HG02588 (cell line): Measurements from ENCODE around the gene PIK3IP1.

Experiments
- ATAC-seq: cut with Tn5 transposase; IDR thresholded peaks from one replicate; pipeline ENCODE4 v1.9.1; 2021; ENCODE audit warnings: mild to moderate bottlenecking, moderate library complexity; ENCODE audit not compliant: unreplicated experiment

The PIK3IP1 gene

GRCh38 chr22:31313366-31314147 is 21.3 kb upstream of the PIK3IP1 start:
- no peak for ATAC-seq

- no peak for ATAC-seq
These were observed 15.9 kb upstream of the PIK3IP1 start for GRCh38 chr22:31308181-31308580.

DNA sequence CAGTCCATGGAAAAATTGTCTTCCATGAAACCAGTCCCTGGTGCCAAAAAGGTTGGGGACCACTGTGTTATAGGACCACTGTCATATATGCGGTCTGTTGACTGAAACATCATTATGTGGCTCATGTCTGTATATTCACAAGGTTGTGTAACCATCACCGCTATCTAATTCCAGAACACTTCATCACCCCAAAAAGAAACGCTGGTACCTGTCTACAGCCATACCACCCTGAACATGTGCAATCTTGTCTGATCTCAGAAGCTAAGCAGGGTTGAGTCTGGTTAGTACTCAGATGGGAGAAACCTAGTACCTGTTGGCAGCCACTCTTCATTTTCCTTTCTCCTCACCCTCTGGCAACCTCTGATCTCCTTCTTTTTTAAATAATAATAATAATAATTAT is 12.9 kb upstream of the PIK3IP1 start:
- no peak for ATAC-seq

- no peak for ATAC-seq
These were observed 10.2 kb upstream of the PIK3IP1 start for GRCh38 chr22:31302537-31302936.

DNA sequence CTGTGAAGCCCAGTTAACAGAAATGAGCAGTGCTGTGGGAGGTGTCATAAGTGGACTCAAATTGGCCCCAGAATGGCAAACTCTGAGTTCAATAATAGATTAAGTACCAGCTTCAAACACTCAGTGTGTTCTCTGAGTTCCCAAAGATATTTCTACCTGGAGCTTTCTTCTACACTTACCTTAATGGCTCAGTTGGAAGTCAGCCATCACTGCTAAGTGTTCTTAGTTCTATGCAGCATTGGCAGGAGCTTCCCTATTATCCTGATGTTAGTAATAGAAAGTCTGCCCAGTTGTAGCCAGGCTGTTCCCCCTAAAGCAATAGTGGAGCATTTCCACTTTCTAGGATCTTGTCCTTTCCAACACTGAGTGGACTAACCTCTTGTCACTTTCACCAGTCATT is 9.7 kb upstream of the PIK3IP1 start:
- ATAC-seq, result no peak

GRCh38 chr22:31300896-31301295 is 8.6 kb upstream of the PIK3IP1 start:
- ATAC-seq, result no peak

- ATAC-seq, result no peak
These were observed 3.8 kb upstream of the PIK3IP1 start for GRCh38 chr22:31295831-31296657.

- no peak for ATAC-seq
These were observed 3.1 kb upstream of the PIK3IP1 start for GRCh38 chr22:31295360-31295759.

GRCh38 chr22:31291481-31292235 is 630 bp downstream of the PIK3IP1 start:
- ATAC-seq, result no peak

DNA sequence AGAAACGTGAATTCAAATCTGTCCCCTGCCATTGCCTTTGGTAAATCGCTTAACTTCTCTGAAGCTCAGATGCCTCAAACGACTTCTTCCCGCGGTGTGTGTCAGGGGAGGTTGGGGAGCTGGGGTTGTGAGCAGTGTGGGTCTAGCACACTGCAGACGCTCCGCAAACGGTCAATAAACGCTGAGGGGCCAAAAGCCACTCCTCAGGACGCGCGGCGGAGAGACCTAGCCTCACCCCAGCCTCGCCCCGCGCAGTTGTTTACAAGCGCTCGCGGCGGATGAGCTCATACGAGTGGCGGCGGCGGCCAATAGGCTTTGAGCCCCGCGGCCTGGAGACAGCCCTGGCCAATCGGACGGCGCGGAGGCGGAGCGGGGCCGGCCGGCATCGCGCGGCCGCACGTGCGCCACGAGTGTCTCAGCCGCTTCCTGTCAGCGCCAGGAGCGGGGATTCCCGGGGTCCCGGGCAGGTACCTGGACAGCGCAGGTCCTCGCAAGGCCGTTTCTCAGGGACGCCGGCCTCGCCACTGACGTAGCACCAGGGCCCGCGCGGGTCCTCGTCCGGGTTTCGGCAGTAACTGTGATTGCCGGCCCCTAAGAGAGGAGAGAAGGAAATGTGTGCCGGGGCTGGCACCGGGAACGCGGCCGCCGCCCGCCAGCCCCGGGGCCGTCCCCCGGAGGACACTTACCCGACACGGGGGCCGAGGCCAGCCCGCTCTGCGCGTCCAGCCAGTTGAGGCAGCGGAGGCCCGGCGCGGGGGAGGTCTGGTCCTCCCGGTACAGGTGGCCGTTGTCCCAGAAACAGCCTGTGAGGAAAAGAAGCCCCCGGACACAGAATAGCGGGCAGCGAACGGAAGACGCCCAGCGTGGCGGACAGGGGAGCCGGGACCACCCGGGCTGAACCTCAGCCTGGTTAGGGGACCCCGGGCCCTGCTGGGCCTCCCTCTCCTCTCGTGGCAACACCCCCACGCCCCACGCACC is 1.5 kb downstream of the PIK3IP1 start:
- peak; percentile 86 for ATAC-seq

DNA sequence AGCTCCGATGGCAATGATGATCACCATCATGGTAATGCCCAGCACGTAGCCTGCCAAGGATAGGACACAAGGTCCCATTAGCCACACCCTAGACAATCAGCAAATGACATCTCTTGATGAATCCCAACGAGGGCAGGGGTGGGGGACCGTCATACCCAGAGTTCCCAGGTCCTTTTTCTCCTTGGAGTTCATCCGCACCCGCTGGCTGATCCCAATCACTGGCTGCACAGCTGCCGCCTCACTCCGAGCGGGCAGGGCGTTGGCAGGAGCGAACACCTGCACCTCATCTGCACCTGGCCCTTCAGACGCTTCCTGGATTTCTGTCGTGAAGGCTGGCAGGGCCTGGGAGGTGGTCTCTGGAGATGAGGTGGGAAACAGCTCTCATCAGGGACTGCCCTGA is 2.9 kb downstream of the PIK3IP1 start:
- ATAC-seq, result no peak

GRCh38 chr22:31288496-31289240 is 3.6 kb downstream of the PIK3IP1 start:
- ATAC-seq, result no peak

DNA sequence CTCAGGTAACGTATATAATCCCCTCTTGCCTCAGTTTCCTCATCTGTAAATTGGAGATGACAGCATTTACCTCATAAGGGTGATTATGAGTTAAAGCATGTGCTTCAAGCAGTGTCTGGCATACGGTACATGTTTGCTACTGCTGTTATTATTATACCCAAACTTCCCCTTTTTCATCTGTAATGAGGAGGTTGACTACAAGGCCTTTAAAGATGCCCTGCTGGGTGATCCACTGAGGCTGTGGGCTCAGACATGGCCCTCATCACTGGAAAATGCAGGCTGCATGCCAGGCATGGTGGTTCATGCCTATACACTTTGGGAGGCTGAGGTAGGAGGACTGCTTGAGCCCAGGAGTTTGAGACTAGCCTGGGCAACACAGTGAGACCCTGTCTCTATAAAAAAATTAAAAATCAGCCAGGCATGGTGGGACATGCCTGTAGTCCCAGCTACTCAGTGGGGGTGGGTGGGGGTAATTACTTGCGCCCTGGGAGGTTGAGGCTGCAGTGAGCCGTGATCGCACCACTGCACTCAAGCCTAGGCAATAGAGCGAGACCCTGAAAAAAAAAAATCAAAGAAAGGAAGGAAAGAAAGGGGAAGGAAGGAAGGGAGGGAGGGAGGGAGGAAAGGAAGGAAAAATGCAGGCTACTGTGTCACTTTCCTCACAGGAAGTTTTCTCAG is 4.3 kb downstream of the PIK3IP1 start:
- no peak for ATAC-seq

- no peak for ATAC-seq
These were observed 5.7 kb downstream of the PIK3IP1 start for GRCh38 chr22:31286360-31287255.

- ATAC-seq, result no peak
These were observed 7.8 kb downstream of the PIK3IP1 start for GRCh38 chr22:31284281-31285155.

DNA sequence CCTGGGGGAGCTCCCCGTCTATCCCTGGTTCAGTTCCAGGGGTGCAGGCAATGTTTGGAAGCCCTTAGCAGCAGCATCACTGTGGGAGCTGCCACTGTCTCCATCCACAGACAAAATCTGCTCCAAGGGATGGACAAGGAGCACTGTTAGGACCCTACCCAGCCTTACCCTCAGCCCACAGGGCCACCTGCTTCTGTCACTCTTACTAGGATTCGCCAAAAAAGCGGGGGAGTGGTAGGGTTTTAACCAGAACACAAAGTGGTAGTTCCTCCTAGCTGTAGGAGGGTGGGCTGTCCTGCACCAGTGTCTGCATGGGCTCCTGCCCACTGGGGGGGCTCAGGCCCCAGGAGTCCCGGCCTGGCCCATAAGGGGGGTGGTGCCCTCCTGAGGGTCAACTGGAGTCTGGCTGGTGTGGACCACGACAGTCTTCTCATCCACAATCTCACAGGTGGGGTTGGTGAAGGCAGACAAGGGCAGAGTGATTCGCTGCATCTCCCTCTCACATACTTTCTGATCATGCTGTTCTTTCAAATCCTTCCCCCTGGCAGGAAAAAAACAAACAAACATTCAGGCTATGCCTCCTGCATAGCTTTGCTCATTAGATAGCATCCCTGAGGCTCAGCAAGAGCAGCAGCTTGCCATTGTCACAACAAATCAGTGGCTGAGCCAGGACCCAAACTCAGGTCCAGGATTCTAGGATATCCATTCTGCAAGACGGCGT is 9.4 kb downstream of the PIK3IP1 start:
- no peak for ATAC-seq
